Neural cell (in vitro differentiated cells): ENCODE results near the gene EPHA1. TPM values are rescaled to one million over a fixed set of nuclear protein-coding genes. Genes with fewer than 3 reads are reported as not detected.

Experiments used
- H2AFZ ChIP-seq: fragments of 200-600, 300-800 bp; sonication (generic), shearing (Covaris generic); 2 replicates; pipeline ENCODE4 v1.6.0; 2014; ENCODE audit warnings: low read depth, mild to moderate bottlenecking, antibody characterized with exemption, low read length, moderate library complexity
- H3F3A ChIP-seq: fragments of 200-600 bp; shearing (Covaris generic); 2 replicates; pipeline ENCODE4 v1.6.1; 2016; ENCODE audit warnings: mild to moderate bottlenecking, moderate library complexity, mixed read lengths, antibody characterized with exemption, low read length; ENCODE audit not compliant: insufficient read depth, poor library complexity, severe bottlenecking
- H3K27ac ChIP-seq: fragments of 200-600, 300-800 bp; sonication (generic), shearing (Covaris generic); 2 replicates; pipeline ENCODE4 v1.5.1; 2014; ENCODE audit warnings: mild to moderate bottlenecking, low read length, moderate library complexity
- H3K27me3 ChIP-seq: fragments of 300-800, 200-600 bp; sonication (generic), shearing (Covaris generic); 2 replicates; pipeline ENCODE4 v1.6.0; 2014; ENCODE audit warnings: mild to moderate bottlenecking, low read depth, low read length, moderate library complexity; ENCODE audit not compliant: insufficient read depth
- H3K36me3 ChIP-seq: fragments of 300-800, 200-600 bp; sonication (generic), shearing (Covaris generic); 2 replicates; pipeline ENCODE4 v1.5.1; 2014; ENCODE audit warnings: mild to moderate bottlenecking, antibody characterized with exemption, low read length, moderate library complexity; ENCODE audit not compliant: insufficient read depth
- H3K4me2 ChIP-seq: fragments of 300-800, 200-600 bp; sonication (generic), shearing (Covaris generic); 2 replicates; pipeline ENCODE4 v1.6.0; 2014; ENCODE audit warnings: mild to moderate bottlenecking, low read length
- H3K4me3 ChIP-seq: fragments of 300-800, 200-600 bp; sonication (generic), shearing (Covaris generic); 2 replicates; pipeline ENCODE4 v1.5.1; 2014; ENCODE audit warnings: mild to moderate bottlenecking, low read length, moderate library complexity
- H3K79me2 ChIP-seq: fragments of 200-600 bp; shearing (Covaris generic); replicated peaks from 2 replicates; pipeline ENCODE4 v1.6.0; 2014; ENCODE audit warnings: mild to moderate bottlenecking, low read length, moderate library complexity; ENCODE audit not compliant: insufficient read depth
- H3K9ac ChIP-seq: fragments of 300-800, 200-600 bp; sonication (generic), shearing (Covaris generic); 2 replicates; pipeline ENCODE4 v1.6.1; 2016; ENCODE audit warnings: mild to moderate bottlenecking, low read length, mixed read lengths
- H3K9me2 ChIP-seq: fragments of 200-600 bp; shearing (Covaris generic); 2 replicates; pipeline ENCODE4 v1.6.1; 2016; ENCODE audit warnings: mild to moderate bottlenecking, low read length, mixed read lengths; ENCODE audit not compliant: insufficient read depth
- H3K9me3 ChIP-seq: fragments of 200-600, 300-800 bp; sonication (generic), shearing (Covaris generic); 2 replicates; pipeline ENCODE4 v1.6.1; 2016; ENCODE audit warnings: mild to moderate bottlenecking, mixed run types, low read length, moderate library complexity, mixed read lengths
- H4K20me1 ChIP-seq: fragments of 200-600 bp; shearing (Covaris generic); 2 replicates; pipeline ENCODE4 v1.6.1; 2016; ENCODE audit warnings: mild to moderate bottlenecking, mixed run types; ENCODE audit not compliant: insufficient read depth
- EP300 ChIP-seq: fragments of 450-650 bp; conservative IDR thresholded peaks from 2 replicates; pipeline ENCODE4 v1.6.1; 2014; ENCODE audit warnings: antibody characterized with exemption, mild to moderate bottlenecking, moderate library complexity; ENCODE audit not compliant: poor library complexity, severe bottlenecking
- EZH2 ChIP-seq: fragments of 200-600, 300-800 bp; shearing (Covaris generic), sonication (generic); IDR thresholded peaks from 2 replicates; pipeline ENCODE4 v1.6.1; 2014; ENCODE audit warnings: antibody characterized with exemption, low read length, borderline replicate concordance, mild to moderate bottlenecking; ENCODE audit not compliant: insufficient read depth, poor library complexity, severe bottlenecking
- MXI1 ChIP-seq: fragments of 450-650 bp; conservative IDR thresholded peaks from 2 replicates; pipeline ENCODE4 v1.6.1; 2014; ENCODE audit warnings: antibody characterized with exemption, mild to moderate bottlenecking; ENCODE audit not compliant: poor library complexity, severe bottlenecking
- POLR2AphosphoS5 ChIP-seq: IDR thresholded peaks from 2 replicates; pipeline ENCODE4 v1.6.1; 2012
- RAD21 ChIP-seq: fragments of 450-650 bp; conservative IDR thresholded peaks from 2 replicates; pipeline ENCODE4 v1.6.1; 2014; ENCODE audit warnings: antibody characterized with exemption, mild to moderate bottlenecking, moderate library complexity
- SMC3 ChIP-seq: fragments of 450-650 bp; conservative IDR thresholded peaks from 2 replicates; pipeline ENCODE4 v1.6.1; 2014; ENCODE audit warnings: antibody characterized with exemption, mild to moderate bottlenecking, moderate library complexity; ENCODE audit not compliant: poor library complexity
- TAF1 ChIP-seq: IDR thresholded peaks from 2 replicates; pipeline ENCODE4 v1.6.1; 2012; ENCODE audit warnings: low read depth
- polyA plus RNA-seq: library from polyadenylated mRNA; depleted of rRNA; stranded (reverse); fragments of >200 nt; gene quantifications from 2 replicates; pipeline ENCODE4 v1.2.3, GENCODE V29; 2014
- TF ChIP-seq, protein P1 (sequence below): fragments of 450-650 bp; IDR thresholded peaks from 2 replicates; pipeline ENCODE4 v1.5.1; 2014; ENCODE audit warnings: antibody characterized with exemption, mild to moderate bottlenecking, moderate library complexity; ENCODE audit not compliant: poor library complexity, severe bottlenecking
- TF ChIP-seq, protein P2 (sequence below): IDR thresholded peaks from 2 replicates; pipeline ENCODE4 v1.6.1; 2012; ENCODE audit warnings: borderline replicate concordance

Gene EPHA1
- polyA plus RNA-seq, 1 donor from 2014 or later: not detected

DNA sequence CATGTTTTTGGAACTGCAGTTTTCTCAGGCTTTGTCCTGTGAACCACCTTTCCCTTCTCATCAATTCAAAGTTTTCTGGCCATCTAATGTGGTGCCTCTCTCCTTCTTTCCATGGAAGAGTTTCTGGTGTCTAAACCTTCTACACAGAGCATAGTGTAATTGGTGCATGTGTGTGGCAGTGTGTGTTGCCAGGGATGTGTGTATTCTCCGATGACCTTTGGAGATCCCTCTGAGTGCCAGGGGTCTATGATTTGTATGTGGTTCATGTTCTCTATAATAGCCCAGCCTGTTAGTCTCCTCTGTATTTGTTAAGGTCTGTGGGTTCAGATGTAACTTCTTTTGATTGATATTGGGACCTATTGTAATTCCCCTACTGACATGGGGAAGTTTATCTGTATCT lies 36.1 kb upstream of the EPHA1 start:
- no peak overlapping the region for H3K27ac ChIP-seq
- H3K9ac ChIP-seq: no peak overlapping the region
- H3K27me3 ChIP-seq: no peaks in the 10 kb centered on the region
- no peak overlapping the region for H3K4me3 ChIP-seq
- TF ChIP-seq, protein P1, sequence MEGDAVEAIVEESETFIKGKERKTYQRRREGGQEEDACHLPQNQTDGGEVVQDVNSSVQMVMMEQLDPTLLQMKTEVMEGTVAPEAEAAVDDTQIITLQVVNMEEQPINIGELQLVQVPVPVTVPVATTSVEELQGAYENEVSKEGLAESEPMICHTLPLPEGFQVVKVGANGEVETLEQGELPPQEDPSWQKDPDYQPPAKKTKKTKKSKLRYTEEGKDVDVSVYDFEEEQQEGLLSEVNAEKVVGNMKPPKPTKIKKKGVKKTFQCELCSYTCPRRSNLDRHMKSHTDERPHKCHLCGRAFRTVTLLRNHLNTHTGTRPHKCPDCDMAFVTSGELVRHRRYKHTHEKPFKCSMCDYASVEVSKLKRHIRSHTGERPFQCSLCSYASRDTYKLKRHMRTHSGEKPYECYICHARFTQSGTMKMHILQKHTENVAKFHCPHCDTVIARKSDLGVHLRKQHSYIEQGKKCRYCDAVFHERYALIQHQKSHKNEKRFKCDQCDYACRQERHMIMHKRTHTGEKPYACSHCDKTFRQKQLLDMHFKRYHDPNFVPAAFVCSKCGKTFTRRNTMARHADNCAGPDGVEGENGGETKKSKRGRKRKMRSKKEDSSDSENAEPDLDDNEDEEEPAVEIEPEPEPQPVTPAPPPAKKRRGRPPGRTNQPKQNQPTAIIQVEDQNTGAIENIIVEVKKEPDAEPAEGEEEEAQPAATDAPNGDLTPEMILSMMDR: no peak
- TF ChIP-seq POLR2AphosphoS5 (no peak), SMC3 (no peak), TAF1 (no peak), EP300 (no peak), RAD21 (no peak), MXI1 (no peak), EZH2 (no peak)
- TF ChIP-seq, protein P2, sequence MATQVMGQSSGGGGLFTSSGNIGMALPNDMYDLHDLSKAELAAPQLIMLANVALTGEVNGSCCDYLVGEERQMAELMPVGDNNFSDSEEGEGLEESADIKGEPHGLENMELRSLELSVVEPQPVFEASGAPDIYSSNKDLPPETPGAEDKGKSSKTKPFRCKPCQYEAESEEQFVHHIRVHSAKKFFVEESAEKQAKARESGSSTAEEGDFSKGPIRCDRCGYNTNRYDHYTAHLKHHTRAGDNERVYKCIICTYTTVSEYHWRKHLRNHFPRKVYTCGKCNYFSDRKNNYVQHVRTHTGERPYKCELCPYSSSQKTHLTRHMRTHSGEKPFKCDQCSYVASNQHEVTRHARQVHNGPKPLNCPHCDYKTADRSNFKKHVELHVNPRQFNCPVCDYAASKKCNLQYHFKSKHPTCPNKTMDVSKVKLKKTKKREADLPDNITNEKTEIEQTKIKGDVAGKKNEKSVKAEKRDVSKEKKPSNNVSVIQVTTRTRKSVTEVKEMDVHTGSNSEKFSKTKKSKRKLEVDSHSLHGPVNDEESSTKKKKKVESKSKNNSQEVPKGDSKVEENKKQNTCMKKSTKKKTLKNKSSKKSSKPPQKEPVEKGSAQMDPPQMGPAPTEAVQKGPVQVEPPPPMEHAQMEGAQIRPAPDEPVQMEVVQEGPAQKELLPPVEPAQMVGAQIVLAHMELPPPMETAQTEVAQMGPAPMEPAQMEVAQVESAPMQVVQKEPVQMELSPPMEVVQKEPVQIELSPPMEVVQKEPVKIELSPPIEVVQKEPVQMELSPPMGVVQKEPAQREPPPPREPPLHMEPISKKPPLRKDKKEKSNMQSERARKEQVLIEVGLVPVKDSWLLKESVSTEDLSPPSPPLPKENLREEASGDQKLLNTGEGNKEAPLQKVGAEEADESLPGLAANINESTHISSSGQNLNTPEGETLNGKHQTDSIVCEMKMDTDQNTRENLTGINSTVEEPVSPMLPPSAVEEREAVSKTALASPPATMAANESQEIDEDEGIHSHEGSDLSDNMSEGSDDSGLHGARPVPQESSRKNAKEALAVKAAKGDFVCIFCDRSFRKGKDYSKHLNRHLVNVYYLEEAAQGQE: no peak
- no peak overlapping the region for H3K4me2 ChIP-seq
- H3K36me3 ChIP-seq: no peaks in the 10 kb centered on the region
- no peak overlapping the region for H2AFZ ChIP-seq
- no peaks in the 10 kb centered on the region for H3F3A ChIP-seq
- H3K79me2 ChIP-seq: no peaks in the 10 kb centered on the region
- no peaks in the 10 kb centered on the region for H3K9me2 ChIP-seq
- no peaks in the 10 kb centered on the region for H3K9me3 ChIP-seq
- H4K20me1 ChIP-seq: no peaks in the 10 kb centered on the region

DNA sequence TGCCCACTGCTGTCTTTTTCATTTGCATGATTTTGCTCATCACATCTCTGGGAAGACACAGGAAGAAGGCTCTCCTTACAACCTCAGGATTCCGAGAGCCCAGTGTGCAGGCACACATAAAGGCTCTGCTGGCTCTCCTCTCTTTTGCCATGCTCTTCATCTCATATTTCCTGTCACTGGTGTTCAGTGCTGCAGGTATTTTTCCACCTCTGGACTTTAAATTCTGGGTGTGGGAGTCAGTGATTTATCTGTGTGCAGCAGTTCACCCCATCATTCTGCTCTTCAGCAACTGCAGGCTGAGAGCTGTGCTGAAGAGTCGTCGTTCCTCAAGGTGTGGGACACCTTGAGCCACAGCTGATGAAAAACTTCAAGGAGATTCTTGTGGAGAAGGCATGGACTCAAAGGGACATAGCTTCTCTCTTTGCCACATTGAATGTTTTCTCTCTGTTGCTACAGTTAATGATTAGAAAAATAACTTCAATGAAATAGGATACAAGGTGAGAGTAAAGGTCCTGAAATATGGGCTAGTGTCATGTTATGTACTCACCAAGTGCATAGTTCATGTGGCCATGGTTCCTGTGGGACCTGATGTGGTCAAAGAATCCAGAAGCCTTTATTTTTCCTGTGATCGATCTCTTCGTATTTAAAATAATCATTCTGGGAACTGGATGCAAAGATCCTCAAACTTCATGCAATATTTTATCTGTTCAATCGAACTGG lies 35.6 kb upstream of the EPHA1 start:
- no peak overlapping the region for H3K9ac ChIP-seq
- no peaks in the 10 kb centered on the region for H3F3A ChIP-seq
- no peaks in the 10 kb centered on the region for H3K9me2 ChIP-seq
- TF ChIP-seq SMC3 (no peak), MXI1 (no peak), EZH2 (no peak), TAF1 (no peak), EP300 (no peak), POLR2AphosphoS5 (no peak), RAD21 (no peak)
- TF ChIP-seq, protein P1: no peak
- TF ChIP-seq, protein P2: no peak
- H3K4me3 ChIP-seq: no peak overlapping the region
- H3K4me2 ChIP-seq: no peak overlapping the region
- H3K36me3 ChIP-seq: no peaks in the 10 kb centered on the region
- H3K9me3 ChIP-seq: no peaks in the 10 kb centered on the region
- H4K20me1 ChIP-seq: no peaks in the 10 kb centered on the region
- no peak overlapping the region for H2AFZ ChIP-seq
- no peaks in the 10 kb centered on the region for H3K79me2 ChIP-seq
- H3K27ac ChIP-seq: no peak overlapping the region
- H3K27me3 ChIP-seq: no peaks in the 10 kb centered on the region
